IMR-90 (cell line): ENCODE data around the gene TENT4B. TPM values are rescaled to one million over a fixed set of nuclear protein-coding genes. Genes with fewer than 3 reads are reported as not detected.

Experiments
- ATAC-seq: fragments of 200-7000 bp; cut with Tn5 transposase; 2 replicates; pipeline ENCODE4 v1.9.1; 2020; ENCODE audit warnings: low read depth, mild to moderate bottlenecking, moderate library complexity
- BruUV-seq: library from RNA; stranded (reverse); fragments of 400-500 nt; replicated peaks from 2 replicates; lab custom pipeline; 2021; lab: Mats Ljungman, UMichigan
- CTCF ChIA-PET: fragments of 300-600 bp; formaldehyde crosslinking; extraction: SDS; loops from one replicate; lab custom pipeline; 2021; ENCODE audit warnings: antibody characterized with exemption; lab: Yijun Ruan, JAX
- POLR2A ChIA-PET: fragments of 300-600 bp; sonication (Branson Sonifier 250); formaldehyde crosslinking; loops from one replicate; lab custom pipeline; 2022; ENCODE audit warnings: antibody characterized with exemption; ENCODE audit not compliant: unreplicated experiment; lab: Charles Lee
- DNase-seq: peaks from one replicate; pipeline ENCODE4 v3.0.0; 2013
- H2AFZ ChIP-seq: replicated peaks from 2 replicates; pipeline ENCODE3; 2013; ENCODE audit warnings: low read length, mild to moderate bottlenecking; ENCODE audit not compliant: poor library complexity
- H2AK5ac ChIP-seq: 2 replicates; pipeline ENCODE4 v1.6.1; 2013; ENCODE audit warnings: low read depth, low read length, inconsistent platforms
- H2AK9ac ChIP-seq: replicated peaks from 2 replicates; pipeline ENCODE3; 2013; ENCODE audit warnings: mild to moderate bottlenecking, low read depth, low read length, moderate library complexity; ENCODE audit not compliant: poor library complexity
- H2BK120ac ChIP-seq: 2 replicates; pipeline ENCODE4 v1.6.1; 2013; ENCODE audit warnings: low read depth, low read length, inconsistent platforms
- H2BK15ac ChIP-seq: 3 replicates; pipeline ENCODE4 v1.6.1; 2013; ENCODE audit warnings: low read depth, low read length, inconsistent platforms
- H2BK20ac ChIP-seq: 2 replicates; pipeline ENCODE4 v1.6.1; 2013; ENCODE audit warnings: low read depth, mild to moderate bottlenecking, inconsistent platforms, low read length, moderate library complexity
- H2BK5ac ChIP-seq: 2 replicates; pipeline ENCODE4 v1.6.1; 2013; ENCODE audit warnings: mild to moderate bottlenecking, low read depth, low read length, inconsistent platforms; ENCODE audit not compliant: poor library complexity, severe bottlenecking
- H3K14ac ChIP-seq: replicated peaks from 2 replicates; pipeline ENCODE4 v1.6.1; 2013; ENCODE audit warnings: low read depth, low read length, inconsistent platforms
- H3K18ac ChIP-seq: 2 replicates; pipeline ENCODE4 v1.6.1; 2013; ENCODE audit warnings: low read depth, low read length, control low read depth
- H3K23ac ChIP-seq: 2 replicates; pipeline ENCODE4 v1.6.1; 2013; ENCODE audit warnings: low read depth, low read length, inconsistent platforms
- H3K27ac ChIP-seq: 2 replicates; pipeline ENCODE4 v1.5.1; 2013; ENCODE audit warnings: mild to moderate bottlenecking, control low read depth, low read length; ENCODE audit not compliant: insufficient read depth
- H3K27me3 ChIP-seq: 2 replicates; pipeline ENCODE4 v1.6.1; 2013; ENCODE audit warnings: low read length; ENCODE audit not compliant: control insufficient read depth, insufficient read depth
- H3K36me3 ChIP-seq: 2 replicates; pipeline ENCODE4 v1.6.1; 2013; ENCODE audit warnings: low read length, mixed read lengths; ENCODE audit not compliant: control insufficient read depth, insufficient read depth
- H3K4ac ChIP-seq: 2 replicates; pipeline ENCODE4 v1.6.1; 2013; ENCODE audit warnings: low read depth, low read length, inconsistent platforms
- H3K4me1 ChIP-seq: 2 replicates; pipeline ENCODE4 v1.6.1; 2013; ENCODE audit warnings: low read length, mixed read lengths; ENCODE audit not compliant: control insufficient read depth, insufficient read depth
- H3K4me2 ChIP-seq: 2 replicates; pipeline ENCODE4 v1.6.1; 2013; ENCODE audit warnings: low read depth, mild to moderate bottlenecking, control low read depth, low read length, moderate library complexity
- H3K4me3 ChIP-seq: 2 replicates; pipeline ENCODE4 v1.5.1; 2013; ENCODE audit warnings: low read depth, mild to moderate bottlenecking, control low read depth, low read length, moderate library complexity; ENCODE audit not compliant: insufficient read depth
- H3K56ac ChIP-seq: 2 replicates; pipeline ENCODE4 v1.6.1; 2013; ENCODE audit warnings: low read length, inconsistent platforms; ENCODE audit not compliant: insufficient read depth; ENCODE audit errors: extremely low read depth
- H3K79me1 ChIP-seq, 2 experiments: 2 replicates each; pipeline ENCODE4 v1.6.1; 2013; ENCODE audit warnings: low read length in 2 of 2, inconsistent platforms in 1 of 2, low read depth in 1 of 2
- H3K9ac ChIP-seq: 2 replicates; pipeline ENCODE4 v1.6.1; 2013; ENCODE audit warnings: low read depth, low read length, control low read depth
- H3K9me1 ChIP-seq: 2 replicates; pipeline ENCODE4 v1.6.1; 2013; ENCODE audit warnings: low read length, inconsistent platforms; ENCODE audit not compliant: insufficient read depth
- H3K9me3 ChIP-seq: 2 replicates; pipeline ENCODE4 v1.6.1; 2013; ENCODE audit warnings: low read length; ENCODE audit not compliant: control insufficient read depth, insufficient read depth
- H4K20me1 ChIP-seq: 2 replicates; pipeline ENCODE4 v1.6.1; 2013; ENCODE audit warnings: low read length, inconsistent platforms; ENCODE audit not compliant: insufficient read depth
- H4K5ac ChIP-seq: 2 replicates; pipeline ENCODE4 v1.6.1; 2013; ENCODE audit warnings: mild to moderate bottlenecking, low read depth, low read length, control low read depth
- H4K8ac ChIP-seq, 2 experiments: 2 replicates each; pipeline ENCODE4 v1.6.1; 2013; ENCODE audit warnings: low read depth in 2 of 2, low read length in 2 of 2, control low read depth in 1 of 2, inconsistent platforms in 1 of 2
- H4K91ac ChIP-seq: 2 replicates; pipeline ENCODE4 v1.6.1; 2013; ENCODE audit warnings: low read depth, low read length, inconsistent platforms; ENCODE audit not compliant: insufficient read depth
- BHLHE40 ChIP-seq: fragments of 150-350 bp; IDR thresholded peaks from 2 replicates; pipeline ENCODE4 v1.6.1; 2016; ENCODE audit warnings: mild to moderate bottlenecking, low read depth, low read length
- FOS ChIP-seq: fragments of 150-350 bp; IDR thresholded peaks from 2 replicates; pipeline ENCODE4 v1.6.1; 2016; ENCODE audit warnings: low read depth, low read length
- MAFK ChIP-seq: IDR thresholded peaks from 2 replicates; pipeline ENCODE4 v1.6.1; 2012; ENCODE audit warnings: low read depth, low read length, improper control_type of control experiment
- MXI1 ChIP-seq: IDR thresholded peaks from 2 replicates; pipeline ENCODE4 v1.6.1; 2012; ENCODE audit warnings: low read depth, mild to moderate bottlenecking, low read length, moderate library complexity, borderline replicate concordance
- NFE2L2 ChIP-seq: fragments of 150-350 bp; IDR thresholded peaks from 2 replicates; pipeline ENCODE4 v1.6.1; 2016; ENCODE audit warnings: low read depth, mild to moderate bottlenecking, low read length
- POLR2A ChIP-seq: IDR thresholded peaks from 2 replicates; pipeline ENCODE4 v1.6.1; 2012; ENCODE audit warnings: mild to moderate bottlenecking, low read depth, low read length
- RAD21 ChIP-seq: IDR thresholded peaks from 2 replicates; pipeline ENCODE4 v1.6.1; 2012; ENCODE audit warnings: low read length, improper control_type of control experiment
- WGBS, 2 experiments: methylation state at CpG; one replicate each; pipeline versions ENCODE4 v1.1.5 to v1.1.7; 2013; ENCODE audit warnings: missing lambda C conversion rate in 2 of 2; ENCODE audit not compliant: insufficient read length in 1 of 2; ENCODE audit errors: extremely low coverage in 2 of 2; 5-methylcytosine and 5-hydroxymethylcytosine counted together
- dilution Hi-C: fragments of 300-500 bp; cut with HindIII; formaldehyde crosslinking; loops from one replicate; pipeline ENCODE4 v1.14.3; 2018; ENCODE audit warnings: low sequenced_read_pairs; ENCODE audit not compliant: unreplicated experiment
- in situ Hi-C: fragments of 300-500 bp; cut with MboI; formaldehyde crosslinking; loops from 3 replicates; pipeline ENCODE4 v1.14.3; 2019; ENCODE audit warnings: low sequenced_read_pairs, inconsistent platforms, mixed read lengths
- intact Hi-C: fragments of 100-400 bp; cut with micrococcal nuclease; formaldehyde crosslinking; loops from 2 replicates; pipeline ENCODE4 v1.10.0; 2022
- polyA plus RNA-seq, 3 experiments: library from polyadenylated mRNA; depleted of rRNA; stranded (reverse); fragments of >200 nt; gene quantifications; 2 replicates each; pipeline ENCODE4 v1.2.3, GENCODE V29; 2012; ENCODE audit warnings: low replicate concordance in 1 of 3
- total RNA-seq: library from RNA; depleted of rRNA; stranded (reverse); fragments of >200 nt; gene quantifications from 2 replicates; pipeline ENCODE4 v1.2.3, GENCODE V29; 2012
- TF ChIP-seq, protein P1 (sequence below): conservative IDR thresholded peaks from 2 replicates; pipeline ENCODE4 v1.5.1; 2012; ENCODE audit warnings: mild to moderate bottlenecking, low read depth, low read length, improper control_type of control experiment
- TF ChIP-seq, protein P2 (sequence below): fragments of 150-350 bp; IDR thresholded peaks from 2 replicates; pipeline ENCODE4 v1.6.1; 2016; ENCODE audit warnings: low read depth, mild to moderate bottlenecking, low read length, moderate library complexity, borderline replicate concordance

The TENT4B gene
- total and polyA plus RNA-seq, 2 of the 4 experiments (the other 2 are of a cell fraction) = 4.1 to 7.0 TPM

DNA sequence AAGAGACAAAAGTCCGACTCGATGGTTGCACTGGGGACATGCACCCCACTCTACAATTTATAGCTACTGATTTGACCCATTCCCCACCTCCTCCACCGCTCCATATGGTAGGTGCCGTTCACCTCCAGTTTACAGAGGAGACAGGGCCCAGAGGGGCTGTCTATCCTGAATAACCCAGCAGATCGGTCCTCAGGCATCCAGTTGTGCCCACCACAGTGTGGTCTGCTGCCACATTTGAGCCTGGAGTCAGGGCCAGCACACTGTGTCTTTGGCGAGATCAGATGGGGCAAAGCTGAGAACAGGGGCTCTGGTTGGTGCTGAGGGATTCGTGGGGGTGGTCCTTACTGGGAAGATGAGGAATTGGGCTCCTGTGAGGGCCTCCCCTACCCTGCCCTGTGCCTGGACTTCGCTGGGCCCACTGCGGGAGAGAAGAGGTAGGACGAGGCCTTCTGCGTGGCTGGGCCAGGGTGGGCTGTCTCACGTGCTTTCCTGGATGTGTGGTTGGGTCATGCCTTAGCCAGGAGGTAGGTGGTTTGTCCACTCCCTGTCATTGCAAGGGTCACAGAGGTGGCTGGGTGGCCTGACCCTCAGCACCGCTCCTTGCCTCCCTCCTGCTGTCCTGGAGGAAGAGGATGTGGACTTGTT, 116.1 kb downstream of the TENT4B start:
- no peak overlapping the region for H2BK5ac ChIP-seq
- no peak overlapping the region for H2BK15ac ChIP-seq
- WGBS, 2 experiments = 100% methylated on average over 1 of the region's 13 CpGs; no CpG with 5 or more reads in 1 of the 2 experiments
- no peak overlapping the region for H3K27ac ChIP-seq
- no peak overlapping the region for H4K8ac ChIP-seq
- TF ChIP-seq NFE2L2 = no peak
- TF ChIP-seq POLR2A = no peak
- TF ChIP-seq, protein P1, sequence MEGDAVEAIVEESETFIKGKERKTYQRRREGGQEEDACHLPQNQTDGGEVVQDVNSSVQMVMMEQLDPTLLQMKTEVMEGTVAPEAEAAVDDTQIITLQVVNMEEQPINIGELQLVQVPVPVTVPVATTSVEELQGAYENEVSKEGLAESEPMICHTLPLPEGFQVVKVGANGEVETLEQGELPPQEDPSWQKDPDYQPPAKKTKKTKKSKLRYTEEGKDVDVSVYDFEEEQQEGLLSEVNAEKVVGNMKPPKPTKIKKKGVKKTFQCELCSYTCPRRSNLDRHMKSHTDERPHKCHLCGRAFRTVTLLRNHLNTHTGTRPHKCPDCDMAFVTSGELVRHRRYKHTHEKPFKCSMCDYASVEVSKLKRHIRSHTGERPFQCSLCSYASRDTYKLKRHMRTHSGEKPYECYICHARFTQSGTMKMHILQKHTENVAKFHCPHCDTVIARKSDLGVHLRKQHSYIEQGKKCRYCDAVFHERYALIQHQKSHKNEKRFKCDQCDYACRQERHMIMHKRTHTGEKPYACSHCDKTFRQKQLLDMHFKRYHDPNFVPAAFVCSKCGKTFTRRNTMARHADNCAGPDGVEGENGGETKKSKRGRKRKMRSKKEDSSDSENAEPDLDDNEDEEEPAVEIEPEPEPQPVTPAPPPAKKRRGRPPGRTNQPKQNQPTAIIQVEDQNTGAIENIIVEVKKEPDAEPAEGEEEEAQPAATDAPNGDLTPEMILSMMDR = no peak
- TF ChIP-seq MAFK = no peak
- no peak for TF ChIP-seq FOS
- no peak for TF ChIP-seq RAD21
- TF ChIP-seq, protein P2, sequence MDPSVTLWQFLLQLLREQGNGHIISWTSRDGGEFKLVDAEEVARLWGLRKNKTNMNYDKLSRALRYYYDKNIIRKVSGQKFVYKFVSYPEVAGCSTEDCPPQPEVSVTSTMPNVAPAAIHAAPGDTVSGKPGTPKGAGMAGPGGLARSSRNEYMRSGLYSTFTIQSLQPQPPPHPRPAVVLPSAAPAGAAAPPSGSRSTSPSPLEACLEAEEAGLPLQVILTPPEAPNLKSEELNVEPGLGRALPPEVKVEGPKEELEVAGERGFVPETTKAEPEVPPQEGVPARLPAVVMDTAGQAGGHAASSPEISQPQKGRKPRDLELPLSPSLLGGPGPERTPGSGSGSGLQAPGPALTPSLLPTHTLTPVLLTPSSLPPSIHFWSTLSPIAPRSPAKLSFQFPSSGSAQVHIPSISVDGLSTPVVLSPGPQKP = no peak
- TF ChIP-seq MXI1 = no peak
- TF ChIP-seq BHLHE40 = no peak
- ChIA-PET POLR2A (no interaction called here), CTCF (interaction anchor here (0.5 kb wide), 1 partner anchor 84 kb away, joined by 3 read pairs; no protein-coding TSS in a partner anchor)
- BruUV-seq = no TSS peak
- H3K9me3 ChIP-seq = no peaks in the 10 kb centered on the region
- no peak overlapping the region for H3K4me3 ChIP-seq
- H3K4me2 ChIP-seq = no peak overlapping the region
- no peak overlapping the region for H3K23ac ChIP-seq
- H4K5ac ChIP-seq = no peak overlapping the region
- H3K56ac ChIP-seq = no peak overlapping the region
- no peak overlapping the region for H2BK120ac ChIP-seq
- H3K9me1 ChIP-seq = peaks cover 13% of the 10 kb centered on the region; the same call in 1 of the 2 replicates
- H3K27me3 ChIP-seq = no peaks in the 10 kb centered on the region
- ATAC-seq (no peak), DNase-seq (no peak)
- H3K4ac ChIP-seq = no peak overlapping the region
- H3K4me1 ChIP-seq = peaks cover 19% of the 10 kb centered on the region
- no peak overlapping the region for H3K9ac ChIP-seq
- intact Hi-C loops = loop anchor here (5.0 kb wide), 1 partner anchor 33 kb away; no protein-coding TSS in a partner anchor
- no peak overlapping the region for H2AK9ac ChIP-seq
- H3K79me1 ChIP-seq = peaks cover 16 to 50% of the 10 kb centered on the region in 2 experiments
- no peak overlapping the region for H2AFZ ChIP-seq
- dilution Hi-C loops = no loop called here
- H2AK5ac ChIP-seq = no peak overlapping the region; the same call in 1 of the 2 replicates
- in situ Hi-C loops = no loop called here
- H3K18ac ChIP-seq = no peak overlapping the region
- no peaks in the 10 kb centered on the region; the same call in 1 of the 2 replicates for H4K20me1 ChIP-seq
- H3K14ac ChIP-seq = no peak overlapping the region
- no peak overlapping the region for H2BK20ac ChIP-seq
- peaks cover 2% of the 10 kb centered on the region; the same call in 1 of the 2 replicates for H3K36me3 ChIP-seq
- no peak overlapping the region for H4K91ac ChIP-seq
